AML-193 (cell line): ENCODE measurements around the gene BCAS3.
"Not testable (repeated sequence)": the region's sequence is repeated elsewhere in the genome, so short reads cannot be mapped to it uniquely, and the experiment has no call there.

Experiments used
- DNase-seq, 2 experiments: peaks; one replicate each; lab custom pipeline; 2025; lab: John Stamatoyannopoulos, UW

The BCAS3 gene

GRCh38 chr17:61230972-61231820, 553.5 kb downstream of the BCAS3 start:
- DNase-seq = no peak

- DNase-seq = no peak
Measured at GRCh38 chr17:61232871-61233270, 555.2 kb downstream of the BCAS3 start.

- DNase-seq = peak; percentile 40 to 57
Measured at GRCh38 chr17:61233991-61234750, 556.5 kb downstream of the BCAS3 start.

DNA sequence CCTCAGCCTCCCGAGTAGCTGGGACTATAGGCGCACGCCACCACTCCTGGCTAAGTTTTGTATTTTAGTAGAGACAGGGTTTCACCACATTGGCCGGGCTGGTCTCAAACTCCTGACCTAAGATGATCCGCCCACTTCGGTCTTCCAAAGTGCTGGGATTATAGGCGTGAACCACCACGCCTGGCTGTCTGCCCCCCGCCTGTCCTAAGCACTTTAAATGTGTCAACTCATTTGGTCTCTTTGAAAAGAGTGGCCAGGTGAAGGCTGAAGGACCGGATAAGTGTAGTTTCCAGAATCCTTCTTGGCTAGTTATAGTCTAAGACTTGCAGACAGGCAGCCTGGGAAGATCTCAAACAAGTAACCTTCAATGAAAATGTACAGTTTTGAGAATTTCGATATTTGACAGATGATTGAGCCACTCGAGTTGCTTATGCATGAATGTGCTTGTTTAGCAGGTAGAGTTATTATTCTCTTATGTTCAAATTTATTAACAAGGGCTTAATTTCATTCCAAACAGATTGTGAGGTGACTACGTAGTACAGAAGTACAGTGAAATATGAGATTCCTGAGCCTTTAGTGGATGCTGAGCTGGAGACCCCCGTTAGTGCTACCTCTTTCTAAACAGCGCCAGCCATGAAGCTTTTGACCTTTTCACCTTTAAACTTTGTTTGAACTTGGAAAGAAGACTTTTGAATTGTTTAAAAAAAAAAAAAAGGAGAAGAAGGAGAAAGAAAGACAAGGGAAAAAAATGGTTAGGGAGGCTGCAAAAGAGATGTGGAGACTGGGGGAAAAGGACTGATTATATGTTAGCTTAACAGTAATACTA, 557.6 kb downstream of the BCAS3 start:
- DNase-seq = no peak

DNA sequence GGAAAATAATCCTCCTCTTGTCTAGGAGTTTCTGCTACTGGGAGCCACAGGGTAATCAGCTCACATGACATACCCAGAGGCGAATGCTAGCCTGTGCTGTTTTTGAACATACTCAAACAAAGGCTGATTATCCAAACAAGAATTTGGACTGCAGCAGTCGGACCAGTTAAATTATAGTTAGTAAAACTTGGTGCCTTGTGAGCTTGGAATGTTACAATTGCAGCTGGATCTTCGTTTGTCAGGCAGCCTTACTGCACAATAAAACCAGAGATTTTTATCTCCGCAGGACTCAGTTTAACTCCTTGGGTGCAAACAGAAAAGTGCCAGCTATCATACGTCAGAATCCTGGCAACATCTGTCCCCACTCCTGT, 558.2 kb downstream of the BCAS3 start:
- DNase-seq = no peak

DNA sequence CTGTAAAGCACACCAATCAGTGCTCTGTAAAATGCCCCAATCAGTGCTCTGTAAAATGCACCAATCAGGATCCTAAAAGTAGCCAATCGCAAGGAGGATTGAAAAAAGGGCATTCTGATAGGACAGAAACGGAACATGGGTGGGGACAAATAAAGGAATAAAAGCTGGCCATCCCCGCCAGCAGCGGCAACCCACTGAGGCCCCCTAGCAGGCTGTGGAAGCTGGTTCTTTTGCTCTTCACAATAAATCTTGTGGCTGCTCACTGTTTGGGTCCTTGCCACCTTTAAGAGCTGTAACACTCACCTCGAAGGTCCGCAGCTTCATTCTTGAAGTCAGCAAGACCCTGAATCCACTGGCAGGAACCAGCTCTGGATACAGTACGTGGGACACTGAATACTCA, 559.6 kb downstream of the BCAS3 start:
- DNase-seq = no peak

DNA sequence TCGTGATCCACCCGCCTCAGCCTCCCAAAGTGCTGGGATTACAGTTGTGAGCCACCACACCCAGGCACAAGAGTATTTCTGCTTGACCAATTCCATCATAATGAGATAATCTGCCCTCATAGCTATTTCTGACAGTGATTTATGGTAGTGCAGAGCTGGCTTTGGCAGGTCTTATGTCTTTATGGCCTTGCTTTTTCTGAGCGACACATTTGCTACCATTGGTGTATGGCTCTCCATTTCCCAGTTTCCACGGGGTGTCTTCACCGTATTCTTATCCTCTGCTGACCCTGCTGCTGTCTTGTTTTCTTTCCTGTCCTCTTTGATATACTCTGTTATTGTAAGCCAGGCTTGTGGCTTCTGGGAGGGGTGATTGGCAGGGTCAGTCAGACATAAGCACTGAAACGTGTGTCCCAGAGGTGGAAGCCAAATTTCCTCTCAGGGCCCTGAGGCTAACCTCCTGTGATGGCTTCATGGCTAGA, 560.8 kb downstream of the BCAS3 start:
- no peak for DNase-seq

GRCh38 chr17:61239327-61239726, 561.7 kb downstream of the BCAS3 start:
- DNase-seq = no peak

DNA sequence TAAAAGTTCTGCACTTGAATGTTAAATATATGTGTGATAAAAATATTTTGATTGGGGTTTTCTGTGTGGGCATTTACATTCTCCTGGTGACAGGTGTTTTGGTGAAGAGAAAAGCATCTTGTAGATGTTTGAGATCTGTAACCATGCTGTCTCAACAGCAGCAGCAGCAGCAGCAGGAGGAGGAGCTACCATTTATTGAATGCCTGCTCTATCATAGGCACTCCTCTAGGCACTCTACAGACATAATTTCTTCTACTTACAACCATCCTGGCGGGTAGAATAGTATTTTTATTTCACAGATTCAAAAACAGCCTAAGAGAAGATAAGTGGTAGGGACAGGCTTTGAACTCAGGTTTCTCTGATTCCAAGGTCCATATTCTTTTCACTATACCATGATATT, 562.3 kb downstream of the BCAS3 start:
- no peak for DNase-seq

DNA sequence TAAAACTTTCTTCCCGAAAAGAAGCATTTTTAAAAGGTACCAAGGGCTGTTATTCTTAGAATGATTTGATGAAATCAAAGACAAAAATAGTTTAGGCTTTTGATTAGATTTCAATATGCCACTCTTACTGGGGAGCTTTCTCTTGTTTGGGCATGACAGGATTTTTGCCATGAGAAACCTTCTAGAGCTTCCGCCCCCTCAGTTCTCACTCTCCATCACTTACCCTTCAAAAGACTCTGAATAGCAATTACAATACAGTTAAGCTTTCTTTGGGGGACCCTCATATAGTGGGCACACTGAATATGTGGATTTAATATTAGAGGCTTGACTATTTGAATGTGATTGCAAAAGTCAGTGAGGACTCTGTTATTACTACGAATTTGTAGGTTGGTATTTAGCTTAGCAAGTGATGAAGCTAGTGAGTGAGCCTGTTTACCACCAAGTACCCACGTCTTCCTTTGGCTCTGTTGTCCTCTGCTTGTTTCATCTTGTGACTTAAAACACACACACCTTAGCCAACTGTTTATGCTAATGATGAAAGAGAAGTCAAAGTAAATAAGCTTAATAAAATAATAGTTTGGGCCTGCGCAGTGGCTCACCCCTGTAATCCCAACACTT, 563.3 kb downstream of the BCAS3 start:
- no peak for DNase-seq

GRCh38 chr17:61244988-61245387, 567.3 kb downstream of the BCAS3 start:
- DNase-seq = not testable (repeated sequence)

GRCh38 chr17:61245706-61246135, 568.1 kb downstream of the BCAS3 start:
- DNase-seq = no peak

- DNase-seq = no peak
Measured at GRCh38 chr17:61247439-61247838, 569.8 kb downstream of the BCAS3 start.

- peak; percentile 40 to 62 for DNase-seq
Measured at GRCh38 chr17:61248399-61248798, 570.7 kb downstream of the BCAS3 start.

- DNase-seq = no peak
Measured at GRCh38 chr17:61249649-61250299, 572.1 kb downstream of the BCAS3 start.

DNA sequence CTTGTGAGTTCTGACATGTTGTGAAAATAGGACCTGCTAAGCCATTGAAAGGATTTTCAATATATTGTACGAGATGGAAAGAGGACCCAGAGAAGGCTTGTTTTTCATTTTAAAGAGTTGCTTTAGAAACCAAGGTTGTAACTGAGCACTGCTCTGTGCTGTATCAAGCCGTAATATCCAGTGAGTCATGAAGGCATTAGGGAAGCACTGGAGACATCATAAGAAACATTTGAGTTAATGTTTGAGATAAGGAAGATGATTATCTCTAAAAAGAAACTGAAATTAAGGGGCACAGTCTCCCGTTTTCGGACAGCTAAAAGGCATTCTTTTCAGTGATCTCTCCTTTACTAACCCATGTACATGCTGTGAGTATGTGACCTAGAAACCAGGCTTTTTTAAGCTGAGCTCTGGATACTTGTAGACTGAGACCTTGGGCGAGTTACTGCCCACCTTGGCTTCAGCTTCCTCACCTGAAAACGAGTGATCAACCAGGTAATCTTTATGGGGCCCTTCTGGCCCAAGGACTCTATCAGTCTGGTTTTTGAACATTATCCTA, 572.8 kb downstream of the BCAS3 start:
- peak; percentile 23 to 27 for DNase-seq

- peak; percentile 99 to 100 for DNase-seq
Measured at GRCh38 chr17:61251939-61252865, 574.6 kb downstream of the BCAS3 start.

DNA sequence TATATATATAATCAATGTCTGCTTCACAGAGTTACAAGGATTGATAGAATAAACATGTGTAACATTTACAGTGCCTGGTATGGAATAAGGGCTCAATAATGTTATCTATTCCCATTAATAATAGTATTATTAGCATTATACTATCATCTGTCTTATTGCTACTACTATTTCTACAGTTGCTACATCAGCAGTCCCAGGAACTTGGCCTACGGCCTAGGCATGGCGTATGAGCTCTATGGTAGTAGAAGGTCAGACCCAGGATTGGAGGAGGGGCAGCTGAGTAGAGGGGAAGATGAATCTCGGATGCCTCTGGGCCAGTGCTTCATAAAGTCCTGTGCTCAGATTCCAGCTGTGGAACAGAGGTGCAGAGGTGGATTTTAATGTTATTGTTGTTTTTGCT, 575.7 kb downstream of the BCAS3 start:
- no peak for DNase-seq

GRCh38 chr17:61253937-61254574, 576.4 kb downstream of the BCAS3 start:
- DNase-seq = no peak
